SK-N-SH (cell line): ENCODE results near the gene SP110.
"Not testable (repeated sequence)": the region's sequence is repeated elsewhere in the genome, so short reads cannot be mapped to it uniquely, and the experiment has no call there.

Experiments
- USF1 ChIP-seq: IDR thresholded peaks from 2 replicates; pipeline ENCODE4 v1.4.0; 2012; ENCODE audit warnings: low read depth, borderline replicate concordance
- USF2 ChIP-seq: fragments of 150-350 bp; IDR thresholded peaks from 2 replicates; pipeline ENCODE4 v1.6.1; 2017; ENCODE audit warnings: antibody characterized with exemption, low read length, low read depth, borderline replicate concordance

GRCh38 chr2:230120376-230120775 lies 99.4 kb downstream of the SP110 start:
- not testable (repeated sequence) for TF ChIP-seq USF2, USF1
